ENCODE results near the gene HMGCS2.

HMGCS2 gene

DNA sequence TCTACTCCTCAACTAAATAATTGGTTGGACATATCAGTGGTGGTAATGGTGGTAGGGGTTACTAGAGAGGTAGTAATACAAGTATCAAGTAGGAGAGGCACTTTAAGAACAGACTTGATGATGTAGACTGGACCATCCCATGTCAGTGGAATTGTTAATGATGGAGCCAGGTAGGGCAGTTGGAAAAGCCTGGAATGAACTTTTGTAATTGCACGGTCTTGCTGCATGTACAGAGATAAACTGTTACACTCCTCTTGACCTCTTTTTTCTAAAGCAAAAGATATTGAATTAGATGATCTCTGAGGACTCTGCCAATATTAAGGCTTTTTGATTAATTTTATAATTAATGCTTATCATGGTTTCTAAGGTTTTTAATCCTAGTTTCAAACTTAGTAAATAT is 5.8 kb downstream of the HMGCS2 start:
- H3K9me3 ChIP-seq (ENCODE audit: insufficient read depth, low read length), result no peaks in the 10 kb centered on the region
- DNase-seq (ENCODE audit: low read depth, low spot score), result no peak
- H3K4me1 ChIP-seq (ENCODE audit: insufficient read depth, insufficient read length), result no peaks in the 10 kb centered on the region
- H3K4me3 ChIP-seq (ENCODE audit: insufficient read length, low read depth), result no peak overlapping the region
- no peaks in the 10 kb centered on the region for H3K27me3 ChIP-seq (ENCODE audit: insufficient read depth, insufficient read length)
- H3K36me3 ChIP-seq (ENCODE audit: insufficient read depth, insufficient read length, low read length), result no peaks in the 10 kb centered on the region
- H3K9ac ChIP-seq (ENCODE audit: insufficient read length, low read depth), result no peak overlapping the region
- no peak for TF ChIP-seq SUZ12 (IDR thresholded peaks at IDR 0.05; ENCODE audit: extremely low read depth, insufficient read depth, insufficient read length)
- no peak for TF ChIP-seq ZNF274 (IDR thresholded peaks at IDR 0.05; ENCODE audit: low read depth, low read length)
- no peak for TF ChIP-seq YY1 (IDR thresholded peaks at IDR 0.05; ENCODE audit: insufficient read depth, insufficient read length)

DNA sequence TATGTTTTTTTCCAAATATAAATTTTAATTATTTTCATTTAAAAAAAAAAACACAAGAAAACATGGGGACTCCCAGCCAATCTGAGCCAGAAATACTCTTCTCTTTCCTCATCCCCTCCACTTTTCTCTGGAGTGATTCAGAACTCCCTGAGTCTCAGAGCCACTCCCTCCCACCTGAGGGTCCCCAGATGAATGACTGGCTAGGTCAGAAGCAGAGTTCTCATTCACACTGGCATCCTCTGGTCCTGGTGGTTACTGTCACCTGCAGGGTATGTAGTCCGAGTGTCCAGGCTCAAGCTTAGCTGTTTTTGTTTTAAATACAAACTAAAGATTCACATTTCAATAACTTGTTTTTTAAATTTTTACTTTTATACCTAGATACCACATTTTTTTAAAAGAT is 6.3 kb downstream of the HMGCS2 start:
- no peak for TF ChIP-seq YY1 (IDR thresholded peaks at IDR 0.05; ENCODE audit: insufficient read depth, insufficient read length)
- TF ChIP-seq ZNF274 (IDR thresholded peaks at IDR 0.05; ENCODE audit: low read depth, low read length), result no peak
- no peak for TF ChIP-seq SUZ12 (IDR thresholded peaks at IDR 0.05; ENCODE audit: extremely low read depth, insufficient read depth, insufficient read length)

DNA sequence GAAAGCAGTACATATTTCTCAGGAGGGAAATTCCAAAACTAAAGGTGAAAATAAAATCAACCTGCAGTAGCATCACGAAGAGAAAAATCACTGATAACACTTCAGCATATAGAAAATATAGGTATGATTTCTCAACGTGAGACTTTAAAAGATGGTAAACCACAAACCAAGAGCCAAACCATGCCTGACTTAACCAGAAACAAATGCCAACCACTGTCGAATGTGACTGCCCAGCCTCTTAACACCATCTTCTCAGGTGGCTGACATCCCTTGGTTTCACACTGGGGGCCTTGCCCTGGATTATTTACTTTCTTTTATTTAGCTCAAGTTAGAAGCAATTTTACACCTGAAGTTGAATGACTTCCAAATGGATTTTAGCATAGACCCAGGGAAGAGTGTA is 10.1 kb downstream of the HMGCS2 start:
- no peaks in the 10 kb centered on the region for H3K27me3 ChIP-seq (ENCODE audit: insufficient read depth, insufficient read length)
- H3K9me3 ChIP-seq (ENCODE audit: insufficient read depth, low read length), result no peaks in the 10 kb centered on the region
- TF ChIP-seq SUZ12 (IDR thresholded peaks at IDR 0.05; ENCODE audit: extremely low read depth, insufficient read depth, insufficient read length) (no peak), YY1 (IDR thresholded peaks at IDR 0.05; ENCODE audit: insufficient read depth, insufficient read length) (no peak)
- no peak for DNase-seq (ENCODE audit: low read depth, low spot score)
- no peak overlapping the region for H3K9ac ChIP-seq (ENCODE audit: insufficient read length, low read depth)
- no peaks in the 10 kb centered on the region for H3K36me3 ChIP-seq (ENCODE audit: insufficient read depth, insufficient read length, low read length)
- H3K4me1 ChIP-seq (ENCODE audit: insufficient read depth, insufficient read length), result no peaks in the 10 kb centered on the region
- H3K4me3 ChIP-seq (ENCODE audit: insufficient read length, low read depth), result no peak overlapping the region

More for the DNA sequence above, 6.3 kb downstream of the HMGCS2 start:
- H3K27me3 ChIP-seq (ENCODE audit: insufficient read depth, insufficient read length), result no peaks in the 10 kb centered on the region
- DNase-seq (ENCODE audit: low read depth, low spot score), result no peak
- H3K36me3 ChIP-seq (ENCODE audit: insufficient read depth, insufficient read length, low read length), result no peaks in the 10 kb centered on the region
- H3K4me3 ChIP-seq (ENCODE audit: insufficient read length, low read depth), result no peak overlapping the region
- H3K9ac ChIP-seq (ENCODE audit: insufficient read length, low read depth), result no peak overlapping the region
- no peaks in the 10 kb centered on the region for H3K4me1 ChIP-seq (ENCODE audit: insufficient read depth, insufficient read length)
- H3K9me3 ChIP-seq (ENCODE audit: insufficient read depth, low read length), result no peaks in the 10 kb centered on the region

DNA sequence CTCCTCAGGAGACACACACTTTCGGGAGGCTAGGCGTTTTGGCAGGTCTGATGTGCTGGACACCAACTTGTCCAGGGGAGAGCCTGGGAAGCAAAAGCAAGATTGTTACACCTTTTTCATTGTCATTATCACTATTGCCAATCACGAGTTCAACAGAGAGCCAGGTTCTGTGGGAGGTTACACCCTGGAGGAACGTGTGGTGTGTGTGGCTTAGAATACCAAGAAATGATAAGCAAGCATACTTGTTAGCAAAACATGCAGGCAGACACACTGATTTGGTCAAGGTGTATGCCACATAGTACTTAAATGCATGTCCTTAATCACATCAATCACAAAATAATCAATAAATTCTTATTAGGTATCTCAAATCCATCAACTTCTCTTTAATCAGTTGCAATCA is 16.1 kb downstream of the HMGCS2 start:
- no peaks in the 10 kb centered on the region for H3K9me3 ChIP-seq (ENCODE audit: insufficient read depth, low read length)
- TF ChIP-seq YY1 (IDR thresholded peaks at IDR 0.05; ENCODE audit: insufficient read depth, insufficient read length) (no peak), ZNF274 (IDR thresholded peaks at IDR 0.05; ENCODE audit: low read depth, low read length) (no peak), SUZ12 (IDR thresholded peaks at IDR 0.05; ENCODE audit: extremely low read depth, insufficient read depth, insufficient read length) (no peak)

DNA sequence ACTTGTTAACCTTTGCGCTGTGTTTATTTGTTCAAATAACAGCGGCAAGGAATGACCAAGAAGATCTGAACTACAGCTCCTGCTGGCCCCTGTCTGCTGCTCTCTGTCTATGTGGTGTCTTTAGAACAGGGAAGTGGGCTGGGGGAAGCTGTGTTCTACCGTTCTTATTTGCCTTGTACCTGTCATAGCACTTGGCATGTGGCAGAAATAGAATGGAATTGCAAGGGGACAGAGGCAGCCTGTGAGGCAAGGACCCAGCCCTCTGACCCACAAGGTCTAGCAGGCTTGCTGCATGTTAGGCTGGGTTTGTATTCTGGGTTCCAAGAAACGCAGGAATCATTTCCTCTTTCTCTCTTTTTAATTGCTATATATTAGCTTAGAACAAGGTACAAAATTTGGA is 20.7 kb downstream of the HMGCS2 start:
- Histone ChIP-seq H3K9ac (ENCODE audit: insufficient read length, low read depth) (no peak overlapping the region), H3K27me3 (ENCODE audit: insufficient read depth, insufficient read length) (no peaks in the 10 kb centered on the region), H3K9me3 (ENCODE audit: insufficient read depth, low read length) (no peaks in the 10 kb centered on the region), H3K36me3 (ENCODE audit: insufficient read depth, insufficient read length, low read length) (peaks cover 24% of the 10 kb centered on the region), H3K4me1 (ENCODE audit: insufficient read depth, insufficient read length) (peaks cover 7% of the 10 kb centered on the region), H3K4me3 (ENCODE audit: insufficient read length, low read depth) (no peak overlapping the region)
- DNase-seq (ENCODE audit: low read depth, low spot score), result no peak
- TF ChIP-seq ZNF274 (IDR thresholded peaks at IDR 0.05; ENCODE audit: low read depth, low read length) (no peak), YY1 (IDR thresholded peaks at IDR 0.05; ENCODE audit: insufficient read depth, insufficient read length) (no peak), SUZ12 (IDR thresholded peaks at IDR 0.05; ENCODE audit: extremely low read depth, insufficient read depth, insufficient read length) (no peak)

More for the DNA sequence above, 16.1 kb downstream of the HMGCS2 start:
- Histone ChIP-seq H3K36me3 (ENCODE audit: insufficient read depth, insufficient read length, low read length) (no peaks in the 10 kb centered on the region), H3K4me1 (ENCODE audit: insufficient read depth, insufficient read length) (no peaks in the 10 kb centered on the region), H3K4me3 (ENCODE audit: insufficient read length, low read depth) (no peak overlapping the region), H3K9ac (ENCODE audit: insufficient read length, low read depth) (no peak overlapping the region), H3K27me3 (ENCODE audit: insufficient read depth, insufficient read length) (no peaks in the 10 kb centered on the region)
- DNase-seq (ENCODE audit: low read depth, low spot score), result no peak

DNA sequence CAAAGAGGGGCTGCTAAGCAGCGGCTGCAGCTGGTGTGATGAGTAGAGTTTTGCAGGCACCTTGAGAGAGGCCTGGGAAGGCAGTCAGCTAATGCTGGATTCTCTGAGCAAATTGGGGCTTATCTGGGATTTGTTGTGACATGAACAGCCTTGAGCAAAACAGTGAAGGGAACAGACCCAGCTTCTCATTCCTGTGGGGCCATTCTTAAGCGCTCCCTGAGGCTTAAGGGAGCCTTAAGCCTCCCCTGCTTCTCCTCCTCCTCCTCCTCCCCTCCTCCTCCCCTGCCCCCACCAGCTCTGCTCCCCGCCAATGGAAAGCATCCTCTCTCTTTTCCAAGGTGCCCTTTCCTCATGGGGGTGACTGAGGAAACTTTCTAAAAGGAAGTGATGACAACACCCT is 21.3 kb downstream of the HMGCS2 start:
- no peak for DNase-seq (ENCODE audit: low read depth, low spot score)
- peaks cover 7% of the 10 kb centered on the region for H3K4me1 ChIP-seq (ENCODE audit: insufficient read depth, insufficient read length)
- peaks cover 30% of the 10 kb centered on the region for H3K36me3 ChIP-seq (ENCODE audit: insufficient read depth, insufficient read length, low read length)
- no peaks in the 10 kb centered on the region for H3K9me3 ChIP-seq (ENCODE audit: insufficient read depth, low read length)
- H3K27me3 ChIP-seq (ENCODE audit: insufficient read depth, insufficient read length), result no peaks in the 10 kb centered on the region
- H3K4me3 ChIP-seq (ENCODE audit: insufficient read length, low read depth), result no peak overlapping the region
- no peak for TF ChIP-seq SUZ12 (IDR thresholded peaks at IDR 0.05; ENCODE audit: extremely low read depth, insufficient read depth, insufficient read length)
- no peak for TF ChIP-seq YY1 (IDR thresholded peaks at IDR 0.05; ENCODE audit: insufficient read depth, insufficient read length)
- no peak for TF ChIP-seq ZNF274 (IDR thresholded peaks at IDR 0.05; ENCODE audit: low read depth, low read length)
- no peak overlapping the region for H3K9ac ChIP-seq (ENCODE audit: insufficient read length, low read depth)

DNA sequence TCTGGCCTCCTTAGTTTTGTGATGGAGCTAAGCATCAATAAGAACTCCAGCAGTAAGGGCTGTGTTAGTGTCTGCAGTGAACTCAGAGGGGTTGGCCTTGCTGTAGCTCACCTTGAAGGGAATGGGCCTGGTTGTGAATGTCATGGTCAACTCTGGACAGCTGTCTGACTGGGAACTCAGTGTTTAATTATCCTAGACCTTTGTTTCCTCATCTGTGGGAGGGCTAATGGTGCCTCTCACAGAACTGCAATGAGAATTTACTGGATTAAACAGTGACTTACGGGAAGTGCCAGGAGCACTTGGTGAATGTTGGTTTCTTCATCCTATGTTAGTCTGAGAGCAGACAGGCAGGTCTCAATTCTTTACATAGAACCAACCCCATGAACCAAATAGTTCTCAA is 23.7 kb downstream of the HMGCS2 start:
- TF ChIP-seq SUZ12 (IDR thresholded peaks at IDR 0.05; ENCODE audit: extremely low read depth, insufficient read depth, insufficient read length) (no peak), YY1 (IDR thresholded peaks at IDR 0.05; ENCODE audit: insufficient read depth, insufficient read length) (no peak), ZNF274 (IDR thresholded peaks at IDR 0.05; ENCODE audit: low read depth, low read length) (no peak)
- no peak overlapping the region for H3K4me3 ChIP-seq (ENCODE audit: insufficient read length, low read depth)
- peaks cover 7% of the 10 kb centered on the region for H3K4me1 ChIP-seq (ENCODE audit: insufficient read depth, insufficient read length)
- no peak overlapping the region for H3K9ac ChIP-seq (ENCODE audit: insufficient read length, low read depth)
- peaks cover 54% of the 10 kb centered on the region for H3K36me3 ChIP-seq (ENCODE audit: insufficient read depth, insufficient read length, low read length)
- no peaks in the 10 kb centered on the region for H3K27me3 ChIP-seq (ENCODE audit: insufficient read depth, insufficient read length)
- H3K9me3 ChIP-seq (ENCODE audit: insufficient read depth, low read length), result no peaks in the 10 kb centered on the region
- DNase-seq (ENCODE audit: low read depth, low spot score), result no peak

DNA sequence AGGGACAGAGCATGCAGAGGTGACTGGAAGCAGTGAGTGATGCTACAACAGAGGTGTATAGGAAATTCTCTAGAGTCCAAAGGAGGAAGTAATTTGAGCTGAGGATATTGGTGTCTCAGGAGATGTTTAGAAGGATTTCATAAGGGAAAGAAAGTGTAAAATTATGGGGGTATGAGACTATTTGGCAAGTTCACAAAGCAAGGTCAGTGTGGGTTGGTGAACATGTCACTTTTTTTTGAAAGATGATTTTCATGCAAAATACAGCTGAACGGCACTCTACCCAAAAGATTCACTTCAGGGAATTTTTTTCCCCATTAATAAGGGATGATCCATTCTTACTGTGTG is 24.1 kb downstream of the HMGCS2 start:
- TF ChIP-seq SUZ12 (IDR thresholded peaks at IDR 0.05; ENCODE audit: extremely low read depth, insufficient read depth, insufficient read length), result no peak
- TF ChIP-seq YY1 (IDR thresholded peaks at IDR 0.05; ENCODE audit: insufficient read depth, insufficient read length), result no peak
- TF ChIP-seq ZNF274 (IDR thresholded peaks at IDR 0.05; ENCODE audit: low read depth, low read length), result no peak
- H3K4me3 ChIP-seq (ENCODE audit: insufficient read length, low read depth), result no peak overlapping the region
- no peaks in the 10 kb centered on the region for H3K9me3 ChIP-seq (ENCODE audit: insufficient read depth, low read length)
- peaks cover 58% of the 10 kb centered on the region for H3K36me3 ChIP-seq (ENCODE audit: insufficient read depth, insufficient read length, low read length)
- H3K4me1 ChIP-seq (ENCODE audit: insufficient read depth, insufficient read length), result peaks cover 7% of the 10 kb centered on the region
- H3K27me3 ChIP-seq (ENCODE audit: insufficient read depth, insufficient read length), result no peaks in the 10 kb centered on the region
- no peak overlapping the region for H3K9ac ChIP-seq (ENCODE audit: insufficient read length, low read depth)
- DNase-seq (ENCODE audit: low read depth, low spot score), result no peak
